K562 (cell line): ENCODE results near the gene LMNA.

ENCODE experiments used
- CBX8 ChIP-seq: fragments of 200-600 bp; sonication (generic); IDR thresholded peaks from 2 replicates; pipeline ENCODE4 v1.6.1; 2012; ENCODE audit warnings: borderline replicate concordance, mixed run types, low read depth, mild to moderate bottlenecking, moderate library complexity, mixed read lengths, low read length, control low read depth, inconsistent platforms; ENCODE audit not compliant: poor library complexity, severe bottlenecking; ENCODE audit errors: extremely low read depth
- ETV5 ChIP-seq: sonication (generic); formaldehyde crosslinking; IDR thresholded peaks from 2 replicates; pipeline ENCODE4 v1.4.0; 2020; ENCODE audit warnings: low read depth, mild to moderate bottlenecking, missing genetic modification reagents
- FOXK2 ChIP-seq, 2 experiments: fragments of 450-650 bp; IDR thresholded peaks in 1 of 2; conservative IDR thresholded peaks in 1 of 2; 2 replicates each; pipeline ENCODE4 v1.6.1; 2016; ENCODE audit warnings: low read depth in 2 of 2, mild to moderate bottlenecking in 1 of 2
- GABPA ChIP-seq: fragments of 200-800 bp; sonication (Bioruptor generic); conservative IDR thresholded peaks from 2 replicates; pipeline ENCODE4 v1.6.1; 2016; ENCODE audit warnings: low read depth, missing genetic modification characterization, missing compliant biosample characterization
- NFYB ChIP-seq: IDR thresholded peaks from 2 replicates; pipeline ENCODE4 v1.6.1; 2011; ENCODE audit warnings: mild to moderate bottlenecking, moderate library complexity; ENCODE audit not compliant: insufficient read length; ENCODE audit errors: extremely low read depth
- RNF2 ChIP-seq: sonication (generic); IDR thresholded peaks from 2 replicates; pipeline ENCODE4 v1.6.1; 2016
- SRF ChIP-seq, 2 experiments: fragments of 250-450, 450-650 bp in 1 of 2; sonication (Bioruptor Pico) in 1 of 2; sonication (generic) in 1 of 2; formaldehyde crosslinking; IDR thresholded peaks; 2 replicates each; pipeline versions ENCODE4 v1.5.0 to v1.5.1; 2020 to 2022; ENCODE audit warnings: mild to moderate bottlenecking in 1 of 2, missing genetic modification reagents in 1 of 2
- USF2 ChIP-seq: sonication (generic); formaldehyde crosslinking; IDR thresholded peaks from 2 replicates; pipeline ENCODE4 v1.5.0; 2020; ENCODE audit warnings: missing genetic modification reagents
- ZEB2 ChIP-seq: fragments of 450-650 bp; IDR thresholded peaks from 2 replicates; pipeline ENCODE4 v1.6.1; 2016
- ZNF274 ChIP-seq: IDR thresholded peaks from 2 replicates; pipeline ENCODE4 v1.6.1; 2011; ENCODE audit warnings: low read depth, mild to moderate bottlenecking, low read length, moderate library complexity, borderline replicate concordance

DNA sequence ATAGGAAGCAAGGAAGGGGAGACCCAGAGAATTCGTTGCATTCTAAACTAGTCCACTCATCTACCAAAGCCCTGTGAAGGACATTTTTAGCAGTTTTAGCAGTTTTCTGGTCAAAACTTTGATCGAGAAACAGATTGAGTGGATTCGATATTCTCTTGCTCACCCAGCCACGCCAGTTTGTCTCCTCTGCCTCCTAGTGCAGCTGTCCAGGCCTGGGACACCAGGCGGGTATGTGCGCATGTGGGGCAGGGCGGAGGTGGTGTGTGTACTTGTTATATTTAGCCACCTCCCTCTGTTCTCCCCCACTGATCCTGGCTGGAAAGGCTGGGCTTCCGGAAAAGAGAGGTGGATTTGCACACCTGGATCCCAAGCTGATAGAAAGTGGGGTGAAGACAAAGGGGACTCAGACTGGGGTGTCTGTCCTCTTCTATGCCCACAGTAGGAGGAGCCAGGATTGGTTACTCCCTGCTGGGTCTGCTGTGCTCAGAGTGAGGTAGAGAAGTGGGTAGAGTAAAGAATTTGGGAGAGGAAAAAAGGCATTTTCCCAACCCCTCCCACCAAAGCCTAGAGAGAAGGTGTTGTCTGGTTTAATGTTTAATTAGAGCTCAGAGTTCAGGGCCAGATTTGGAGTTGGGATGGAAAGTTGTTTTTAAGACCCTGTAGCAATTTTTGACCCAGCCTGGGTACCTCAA is 3.8 kb downstream of the LMNA start:
- TF ChIP-seq FOXK2 (conservative IDR thresholded peaks at IDR 0.05 in 1 of 2, IDR thresholded peaks at IDR 0.05 in 1 of 2; ENCODE audit: low read depth in 2 of 2) (no peak), ZNF274 (no peak), CBX8 (no peak), ETV5 (CRISPR knock-in tag) (no peak), RNF2 (no peak), USF2 (CRISPR knock-in tag) (no peak), GABPA (tag) (no peak), SRF (CRISPR knock-in tag; IDR thresholded peaks at IDR 0.05) (no peak), NFYB (no peak), ZEB2 (no peak)
